PFSK-1 (cell line): ENCODE measurements around the gene SLC25A1.

ENCODE experiments used
- FOXP2 ChIP-seq: optimal IDR thresholded peaks from 2 replicates; pipeline ENCODE3; 2011; ENCODE audit warnings: borderline replicate concordance, control low read depth, inconsistent platforms; ENCODE audit not compliant: insufficient read depth; ENCODE audit errors: extremely low read length, extremely low read depth
- POLR2AphosphoS5 ChIP-seq: IDR thresholded peaks from 2 replicates; pipeline ENCODE4 v1.6.1; 2012; ENCODE audit warnings: low read depth, mild to moderate bottlenecking, control low read depth, low read length, moderate library complexity
- REST ChIP-seq, 2 experiments: IDR thresholded peaks; 2 replicates each; pipeline versions ENCODE4 v1.6.1 to v1.8.0; 2011 to 2012; ENCODE audit warnings: low read depth in 2 of 2, low read length in 2 of 2, control low read depth in 1 of 2, inconsistent platforms in 1 of 2, mild to moderate bottlenecking in 1 of 2, moderate library complexity in 1 of 2; ENCODE audit not compliant: insufficient read depth in 1 of 2
- SIN3A ChIP-seq: IDR thresholded peaks from 2 replicates; pipeline ENCODE4 v1.6.1; 2012; ENCODE audit warnings: mild to moderate bottlenecking, low read length, moderate library complexity, borderline replicate concordance; ENCODE audit not compliant: insufficient read depth
- TAF1 ChIP-seq: IDR thresholded peaks from 2 replicates; pipeline ENCODE4 v1.6.1; 2012; ENCODE audit warnings: low read length, control low read depth, borderline replicate concordance; ENCODE audit not compliant: insufficient read depth

Gene SLC25A1

GRCh38 chr22:19196841-19197612 lies 18.5 kb upstream of the SLC25A1 start:
- TF ChIP-seq TAF1, result no peak
- TF ChIP-seq POLR2AphosphoS5, result no peak
- no peak for TF ChIP-seq REST (IDR thresholded peaks at IDR 0.05; ENCODE audit: insufficient read depth in 1 of 2, low read depth in 2 of 2, low read length in 2 of 2)
- no peak for TF ChIP-seq FOXP2
- TF ChIP-seq SIN3A, result no peak

- no peak for TF ChIP-seq FOXP2
- no peak for TF ChIP-seq SIN3A
- no peak for TF ChIP-seq REST (IDR thresholded peaks at IDR 0.05; ENCODE audit: insufficient read depth in 1 of 2, low read depth in 2 of 2, low read length in 2 of 2)
- no peak for TF ChIP-seq POLR2AphosphoS5
- TF ChIP-seq TAF1, result no peak
These were observed 17.5 kb upstream of the SLC25A1 start for GRCh38 chr22:19195796-19196731.

- TF ChIP-seq REST (IDR thresholded peaks at IDR 0.05; ENCODE audit: insufficient read depth in 1 of 2, low read depth in 2 of 2, low read length in 2 of 2), result no peak
- TF ChIP-seq POLR2AphosphoS5, result no peak
- no peak for TF ChIP-seq FOXP2
- TF ChIP-seq TAF1, result no peak
- TF ChIP-seq SIN3A, result no peak
These were observed 16.4 kb upstream of the SLC25A1 start for GRCh38 chr22:19194766-19195536.

GRCh38 chr22:19193879-19194278 lies 15.3 kb upstream of the SLC25A1 start:
- TF ChIP-seq POLR2AphosphoS5, result no peak
- TF ChIP-seq FOXP2, result no peak
- no peak for TF ChIP-seq REST (IDR thresholded peaks at IDR 0.05; ENCODE audit: insufficient read depth in 1 of 2, low read depth in 2 of 2, low read length in 2 of 2)
- TF ChIP-seq SIN3A, result no peak
- no peak for TF ChIP-seq TAF1
